CD4-positive, alpha-beta T cell treated with Interferon gamma for 1 hour (primary cell): Measurements from ENCODE around the gene FHIT.
"Not testable (repeated sequence)": the region's sequence is repeated elsewhere in the genome, so short reads cannot be mapped to it uniquely, and the experiment has no call there.

ENCODE experiments used
- DNase-seq: peaks from one replicate; pipeline ENCODE4 v3.0.0-alpha.2; 2020

The FHIT gene

DNA sequence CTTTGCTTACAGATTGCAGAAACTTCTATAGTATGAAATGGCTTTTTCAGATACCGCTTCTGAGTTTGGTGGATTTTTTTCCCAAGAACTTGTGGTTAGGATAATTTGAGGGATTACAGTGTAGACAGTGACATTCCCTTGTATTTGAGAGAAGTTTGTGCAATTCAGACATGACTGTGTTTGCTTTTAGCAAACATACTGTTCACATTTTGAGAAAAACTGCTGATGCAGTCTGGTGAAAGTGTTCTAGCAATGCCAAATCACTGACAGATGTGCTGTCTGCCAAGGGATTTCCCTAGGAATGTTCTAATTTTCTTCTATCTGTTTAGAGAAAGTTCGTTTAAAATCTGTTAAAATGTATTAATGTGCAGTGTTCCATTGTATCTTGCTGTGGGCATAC lies 652.6 kb downstream of the FHIT start:
- no peak for DNase-seq

- DNase-seq: no peak
Observed at GRCh38 chr3:60594025-60594424, 657.2 kb downstream of the FHIT start.

DNA sequence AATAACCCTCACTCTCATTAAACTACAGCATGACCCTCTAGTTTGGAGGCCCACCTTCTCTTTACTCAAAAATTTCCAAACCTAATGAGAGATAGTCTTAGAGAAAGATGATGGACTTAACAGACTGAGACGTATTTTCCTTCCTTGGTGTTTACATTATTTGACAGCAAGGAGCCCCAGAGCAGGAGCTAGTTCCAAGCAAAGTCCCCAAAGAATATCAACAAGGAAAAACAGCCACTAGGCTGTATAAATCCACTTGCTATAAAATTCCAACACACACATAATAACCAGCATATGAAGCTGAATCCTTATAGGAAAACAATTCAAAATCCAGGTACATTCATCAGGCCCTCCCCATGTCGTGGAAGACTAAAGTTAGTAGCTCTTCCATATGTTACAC lies 660.0 kb downstream of the FHIT start:
- no peak for DNase-seq

DNA sequence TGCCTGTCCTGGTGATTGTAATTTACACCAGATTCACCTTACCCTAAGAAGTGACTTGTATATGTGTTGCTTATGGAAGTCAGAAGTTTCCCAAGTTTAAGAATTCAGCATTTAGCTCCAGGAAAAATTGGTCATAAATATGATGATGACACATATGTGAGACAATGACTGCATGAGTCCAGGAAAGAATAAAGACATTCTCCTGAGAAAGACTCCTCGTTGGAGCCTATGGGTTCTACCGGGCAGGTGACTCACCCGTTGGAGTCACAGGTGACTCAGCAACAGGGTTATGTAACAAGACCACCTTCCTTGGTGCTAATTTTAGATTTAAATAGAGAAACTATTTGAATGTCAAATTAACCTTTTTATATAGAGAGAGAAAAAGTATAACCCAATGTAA lies 662.4 kb downstream of the FHIT start:
- no peak for DNase-seq

DNA sequence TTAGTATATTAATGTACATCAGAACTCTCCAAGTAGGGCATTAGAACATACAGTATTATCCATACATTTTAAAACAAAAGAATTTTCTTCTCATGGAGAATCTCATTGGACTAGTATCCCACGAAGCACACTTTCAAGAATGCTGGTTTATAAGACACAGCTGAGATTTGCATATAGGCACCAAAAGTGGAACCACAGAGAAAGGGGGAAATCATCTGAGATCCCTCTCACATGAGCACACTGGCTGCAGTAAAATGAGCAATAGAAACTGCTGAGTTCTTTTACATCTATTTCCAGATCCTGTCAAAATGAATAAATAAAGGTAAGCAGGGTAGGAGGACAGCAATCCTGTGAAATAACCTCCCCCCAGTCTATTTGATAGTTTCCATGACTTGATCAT lies 665.3 kb downstream of the FHIT start:
- no peak for DNase-seq

DNA sequence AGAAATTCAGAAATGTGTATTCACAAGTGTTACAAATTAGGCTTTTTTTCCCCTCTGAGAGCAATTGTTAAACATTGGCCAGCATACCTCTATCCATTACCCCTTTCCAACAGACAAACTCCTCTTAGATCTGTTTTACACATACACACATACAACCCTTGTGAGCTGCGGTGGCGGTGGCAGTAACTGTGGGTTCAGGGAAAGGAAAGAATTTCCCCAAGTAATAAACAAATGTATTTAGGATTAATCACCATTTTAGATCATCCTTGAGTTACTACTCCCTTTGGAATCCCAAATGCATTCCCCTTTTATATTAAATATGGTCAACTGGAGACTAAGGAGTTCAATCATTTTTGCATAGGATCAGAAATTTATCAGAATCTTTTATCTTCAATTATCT lies 667.0 kb downstream of the FHIT start:
- DNase-seq: no peak

GRCh38 chr3:60582288-60582687 lies 669.0 kb downstream of the FHIT start:
- no peak for DNase-seq

DNA sequence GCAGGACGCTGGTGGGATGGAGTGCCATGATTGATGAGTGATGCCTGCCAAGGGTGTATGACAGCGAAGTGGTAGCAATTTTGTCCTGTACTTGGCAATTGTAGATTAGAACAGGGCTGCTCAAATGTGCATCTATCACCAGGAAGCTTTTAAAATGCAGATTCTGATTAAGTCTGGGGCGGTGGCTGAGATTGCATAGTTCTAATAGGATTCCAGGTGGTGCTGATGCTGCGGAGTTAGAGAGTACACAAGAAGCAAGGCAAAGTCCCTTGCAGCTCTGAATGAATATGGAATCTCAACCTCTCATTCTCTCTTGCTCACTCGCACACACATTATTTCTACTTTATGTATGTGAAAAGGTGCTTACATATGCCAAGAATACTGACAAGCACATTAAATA lies 670.4 kb downstream of the FHIT start:
- DNase-seq: no peak

DNA sequence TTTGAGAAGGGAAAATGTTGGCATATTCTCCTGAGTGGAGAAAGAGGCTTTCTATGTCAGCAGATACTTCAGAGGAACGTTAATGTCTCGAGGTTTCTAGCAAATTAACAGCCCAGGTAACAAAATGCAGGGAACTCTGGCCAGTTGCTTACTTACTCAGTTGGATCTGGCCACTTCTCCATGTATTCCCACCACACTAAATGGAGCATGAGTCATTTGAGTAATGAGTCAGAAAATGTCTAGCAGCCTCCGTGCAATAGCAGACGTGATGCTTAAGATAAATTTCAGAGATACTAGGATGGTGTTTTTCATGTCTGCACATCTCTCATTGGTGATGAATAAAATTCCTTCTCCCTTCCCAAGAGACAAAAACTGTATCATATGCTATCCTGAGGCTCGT lies 671.5 kb downstream of the FHIT start:
- DNase-seq: no peak

DNA sequence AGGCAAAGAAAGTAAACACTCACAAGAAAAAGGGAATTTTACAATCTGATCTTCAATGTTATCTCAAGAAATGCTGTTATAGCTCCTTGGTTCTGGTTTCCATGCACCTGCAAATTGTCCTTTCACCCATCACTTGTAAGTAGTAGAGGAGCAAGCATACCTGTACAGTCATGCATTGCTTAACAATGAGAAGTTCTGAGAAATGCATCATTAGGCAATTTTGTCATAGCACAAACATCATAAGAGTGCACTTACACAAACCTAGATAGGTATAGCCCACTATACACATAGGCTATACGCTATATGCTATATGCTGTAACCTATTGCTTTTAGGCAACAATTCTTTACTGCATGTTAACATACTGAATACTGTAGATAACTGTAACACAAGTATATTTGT lies 672.3 kb downstream of the FHIT start:
- no peak for DNase-seq

DNA sequence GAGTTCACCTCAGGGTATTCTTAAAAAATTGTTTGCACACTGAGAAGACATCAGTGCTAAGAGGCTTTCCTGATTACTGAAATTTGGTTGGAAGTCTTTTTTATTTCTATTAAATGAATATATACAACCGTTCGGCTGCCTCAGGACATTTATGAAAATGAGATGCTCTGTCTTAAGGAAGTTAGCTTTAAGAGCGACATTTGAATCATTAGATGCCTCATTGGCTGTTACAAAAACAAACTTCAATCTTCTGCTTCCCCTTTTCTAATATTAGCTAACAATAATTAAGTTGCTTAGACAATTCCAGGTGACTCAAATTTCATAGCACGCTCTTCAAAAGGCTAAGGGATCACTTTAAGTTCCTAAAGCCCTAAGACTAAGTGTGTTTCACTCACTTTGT lies 673.7 kb downstream of the FHIT start:
- DNase-seq: no peak

DNA sequence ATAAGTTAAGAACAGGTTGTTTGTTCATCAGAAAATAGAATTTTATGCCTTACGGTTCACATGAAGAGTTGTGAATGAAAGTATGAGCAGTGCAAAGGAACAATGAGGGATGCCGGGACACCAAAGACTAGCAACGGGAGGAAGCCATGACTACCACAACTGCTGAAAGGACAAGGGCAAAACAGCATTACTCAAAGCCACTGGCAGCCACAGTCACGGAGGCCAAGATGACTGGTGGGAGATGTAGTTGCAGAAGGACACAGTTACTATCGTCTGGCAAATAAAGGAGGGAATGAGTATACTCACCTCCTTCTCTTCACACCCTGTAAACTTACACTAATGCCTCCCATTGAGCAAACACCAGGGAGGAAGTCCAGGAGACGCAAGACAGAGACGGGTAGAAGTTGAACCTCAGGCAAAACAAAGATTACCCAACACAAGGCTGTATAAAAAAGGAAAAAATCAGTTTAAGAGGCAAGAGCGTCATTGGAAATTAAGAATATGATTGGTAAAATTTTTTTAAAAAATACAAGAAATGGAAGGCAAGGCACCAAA lies 675.5 kb downstream of the FHIT start:
- DNase-seq: no peak

- no peak for DNase-seq
Observed at GRCh38 chr3:60574046-60574769, 677.0 kb downstream of the FHIT start.

GRCh38 chr3:60573494-60573893 lies 677.8 kb downstream of the FHIT start:
- DNase-seq: no peak

- no peak for DNase-seq
Observed at GRCh38 chr3:60571511-60571910, 679.7 kb downstream of the FHIT start.

DNA sequence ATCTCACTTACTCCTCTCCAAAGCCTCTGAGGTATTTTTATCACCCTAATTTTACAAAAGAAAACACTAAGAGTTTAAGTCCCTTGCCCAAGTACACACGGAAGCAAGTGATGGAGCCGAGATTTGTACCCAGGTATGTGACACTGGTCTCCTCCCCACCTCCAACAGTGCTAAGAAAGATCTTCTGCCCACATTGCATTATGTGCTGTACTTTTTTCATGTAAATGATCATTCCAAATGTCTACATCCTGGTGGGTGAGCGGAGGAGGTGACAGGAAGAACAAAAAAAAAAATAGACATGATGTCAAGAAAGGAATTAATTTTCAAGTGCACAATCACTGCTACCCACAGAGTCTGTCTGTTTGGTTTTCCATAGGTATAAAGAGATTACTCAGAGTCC lies 694.1 kb downstream of the FHIT start:
- no peak for DNase-seq

DNA sequence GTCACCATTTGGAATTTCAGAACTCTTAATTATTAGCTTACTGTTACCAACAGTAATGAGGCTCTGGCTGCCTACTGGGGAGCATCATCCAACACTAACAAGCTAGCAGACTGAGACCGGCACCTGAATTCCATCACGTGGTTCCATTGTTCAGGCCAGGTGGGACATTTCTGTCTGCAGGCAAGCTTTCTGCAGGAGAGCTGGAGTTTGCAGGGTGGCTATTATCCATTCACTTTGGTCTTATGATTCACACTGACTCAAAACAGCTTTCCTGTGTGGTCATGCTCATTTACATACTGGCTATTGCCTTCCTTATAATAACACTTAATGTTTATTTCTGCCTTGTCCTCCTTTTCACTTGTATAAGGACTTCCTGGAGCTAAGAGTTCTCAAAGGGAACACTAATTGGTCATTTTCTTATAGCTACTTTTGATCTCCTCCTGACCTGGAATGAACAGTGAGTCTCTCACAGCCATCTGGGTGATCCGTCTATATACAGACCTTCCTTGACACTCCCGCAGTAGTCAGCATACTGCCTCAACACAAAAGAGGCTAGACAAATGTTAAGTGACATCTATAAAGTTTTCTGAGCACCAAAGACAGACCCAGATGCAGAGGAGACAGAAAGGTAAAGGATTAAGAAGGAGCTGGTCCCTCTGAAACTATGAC lies 695.4 kb downstream of the FHIT start:
- no peak for DNase-seq

- DNase-seq: no peak
Observed at GRCh38 chr3:60553144-60553543, 698.1 kb downstream of the FHIT start.

DNA sequence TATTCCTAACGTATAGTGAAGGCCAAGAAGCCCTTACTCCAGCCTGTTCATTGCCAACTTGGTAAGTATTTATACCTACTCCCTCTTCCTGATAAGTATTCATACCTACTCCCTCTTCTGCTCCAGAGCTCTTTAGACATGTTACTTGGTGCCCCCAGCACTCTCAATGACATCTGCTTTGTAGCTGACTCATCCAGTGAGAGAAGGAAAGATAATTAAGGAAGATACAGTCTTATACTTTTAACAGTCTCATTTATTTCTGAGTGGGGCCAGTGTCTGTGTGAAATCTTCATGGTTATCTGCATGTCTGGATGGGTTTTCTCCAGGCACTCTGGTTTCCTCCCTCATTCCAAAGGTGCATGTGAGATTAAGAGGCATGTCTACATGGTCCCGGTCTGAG lies 698.7 kb downstream of the FHIT start:
- no peak for DNase-seq

DNA sequence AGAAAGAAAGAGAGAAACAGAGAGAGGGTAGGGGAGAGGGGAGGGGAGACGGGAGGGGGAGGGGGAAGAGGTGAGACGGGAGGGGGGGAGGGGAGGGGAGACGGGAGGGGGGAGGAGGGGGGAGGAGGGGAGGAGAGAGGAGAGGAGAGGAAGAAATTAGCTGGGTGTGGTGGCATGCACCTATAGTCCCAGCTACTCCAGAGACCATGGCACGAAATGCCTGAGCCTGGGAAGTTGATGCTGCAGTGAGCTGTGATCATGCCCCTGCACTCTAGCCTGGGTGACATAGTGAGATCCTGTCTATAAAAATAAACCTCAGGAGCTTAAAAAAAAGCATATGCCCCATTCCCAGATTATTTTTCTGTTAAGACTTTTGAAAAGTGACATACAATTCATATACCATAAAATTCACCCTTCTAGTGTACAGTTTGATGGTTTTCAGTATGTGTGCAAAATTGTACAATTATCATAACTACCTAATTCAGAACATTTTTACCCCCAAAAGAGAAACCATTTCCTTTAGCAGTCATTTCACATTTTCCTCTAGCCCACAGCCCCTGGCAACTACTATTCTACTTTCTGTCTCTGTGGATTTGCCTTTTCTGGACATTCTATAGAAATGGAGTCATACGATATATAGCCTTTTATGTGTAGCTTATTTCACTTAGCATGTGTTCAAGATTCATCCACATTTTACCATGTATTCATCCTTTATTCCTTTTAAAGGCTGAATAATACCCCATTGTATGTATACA lies 699.6 kb downstream of the FHIT start:
- DNase-seq: no peak

- no peak for DNase-seq
Observed at GRCh38 chr3:60549863-60550262, 701.4 kb downstream of the FHIT start.

GRCh38 chr3:60542995-60543394 lies 708.3 kb downstream of the FHIT start:
- no peak for DNase-seq

GRCh38 chr3:60539394-60539793 lies 711.9 kb downstream of the FHIT start:
- DNase-seq: not testable (repeated sequence)

DNA sequence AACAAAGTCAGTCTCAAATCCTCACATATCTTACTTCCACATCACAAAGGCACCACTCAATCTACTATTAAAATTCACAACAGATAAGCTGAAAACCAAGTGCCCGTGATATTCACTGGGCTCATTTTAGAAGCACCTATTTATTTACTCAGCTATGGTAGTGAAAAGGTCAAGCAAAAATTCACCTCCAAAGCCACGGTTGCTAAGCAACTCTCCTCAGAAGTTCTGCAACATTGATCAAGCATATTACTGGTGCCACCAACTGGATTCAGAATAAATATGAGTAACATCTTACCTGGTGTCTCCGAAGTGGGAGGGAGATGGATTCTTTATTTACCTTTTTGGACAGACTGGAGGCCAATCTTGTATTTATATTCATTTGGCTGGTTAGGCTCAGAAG lies 714.8 kb downstream of the FHIT start:
- no peak for DNase-seq
